ENCODE results near the gene NAT14. TPM values are rescaled to one million over a fixed set of nuclear protein-coding genes. Genes with fewer than 3 reads are reported as not detected.

NAT14 gene
- total RNA-seq, 1 donor from 2014 or later = 33.1 TPM

- no peaks in the 10 kb centered on the region for H3K9me3 Mint-ChIP-seq (ENCODE audit: low read depth)
- H3K4me1 Mint-ChIP-seq (ENCODE audit: low read depth) = peaks cover 30% of the 10 kb centered on the region
- H3K27me3 Mint-ChIP-seq (ENCODE audit: low read depth) = peaks cover 2% of the 10 kb centered on the region
- TF ChIP-seq, protein P1, sequence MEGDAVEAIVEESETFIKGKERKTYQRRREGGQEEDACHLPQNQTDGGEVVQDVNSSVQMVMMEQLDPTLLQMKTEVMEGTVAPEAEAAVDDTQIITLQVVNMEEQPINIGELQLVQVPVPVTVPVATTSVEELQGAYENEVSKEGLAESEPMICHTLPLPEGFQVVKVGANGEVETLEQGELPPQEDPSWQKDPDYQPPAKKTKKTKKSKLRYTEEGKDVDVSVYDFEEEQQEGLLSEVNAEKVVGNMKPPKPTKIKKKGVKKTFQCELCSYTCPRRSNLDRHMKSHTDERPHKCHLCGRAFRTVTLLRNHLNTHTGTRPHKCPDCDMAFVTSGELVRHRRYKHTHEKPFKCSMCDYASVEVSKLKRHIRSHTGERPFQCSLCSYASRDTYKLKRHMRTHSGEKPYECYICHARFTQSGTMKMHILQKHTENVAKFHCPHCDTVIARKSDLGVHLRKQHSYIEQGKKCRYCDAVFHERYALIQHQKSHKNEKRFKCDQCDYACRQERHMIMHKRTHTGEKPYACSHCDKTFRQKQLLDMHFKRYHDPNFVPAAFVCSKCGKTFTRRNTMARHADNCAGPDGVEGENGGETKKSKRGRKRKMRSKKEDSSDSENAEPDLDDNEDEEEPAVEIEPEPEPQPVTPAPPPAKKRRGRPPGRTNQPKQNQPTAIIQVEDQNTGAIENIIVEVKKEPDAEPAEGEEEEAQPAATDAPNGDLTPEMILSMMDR (IDR thresholded peaks at IDR 0.05) = no peak
- H3K36me3 Mint-ChIP-seq (ENCODE audit: low read depth) = no peaks in the 10 kb centered on the region
- H3K4me3 Mint-ChIP-seq (ENCODE audit: unreplicated experiment) = peak overlapping the region; percentile 89
- DNase-seq (ENCODE audit: low spot score) = no peak
- H3K27ac Mint-ChIP-seq (ENCODE audit: unreplicated experiment) = peak overlapping the region; percentile 90
These were observed 24.9 kb upstream of the NAT14 start for GRCh38 chr19:55459950-55460657.

- Mint-ChIP-seq H3K27ac (ENCODE audit: unreplicated experiment) (peak overlapping the region; percentile 90), H3K9me3 (ENCODE audit: low read depth) (no peaks in the 10 kb centered on the region), H3K4me3 (ENCODE audit: unreplicated experiment) (peak overlapping the region; percentile 89), H3K27me3 (ENCODE audit: low read depth) (peaks cover 2% of the 10 kb centered on the region), H3K36me3 (ENCODE audit: low read depth) (no peaks in the 10 kb centered on the region), H3K4me1 (ENCODE audit: low read depth) (peaks cover 30% of the 10 kb centered on the region)
- TF ChIP-seq, protein P1 (IDR thresholded peaks at IDR 0.05) = no peak
- no peak for DNase-seq (ENCODE audit: low spot score)
These were observed 24.2 kb upstream of the NAT14 start for GRCh38 chr19:55460670-55461258.

DNA sequence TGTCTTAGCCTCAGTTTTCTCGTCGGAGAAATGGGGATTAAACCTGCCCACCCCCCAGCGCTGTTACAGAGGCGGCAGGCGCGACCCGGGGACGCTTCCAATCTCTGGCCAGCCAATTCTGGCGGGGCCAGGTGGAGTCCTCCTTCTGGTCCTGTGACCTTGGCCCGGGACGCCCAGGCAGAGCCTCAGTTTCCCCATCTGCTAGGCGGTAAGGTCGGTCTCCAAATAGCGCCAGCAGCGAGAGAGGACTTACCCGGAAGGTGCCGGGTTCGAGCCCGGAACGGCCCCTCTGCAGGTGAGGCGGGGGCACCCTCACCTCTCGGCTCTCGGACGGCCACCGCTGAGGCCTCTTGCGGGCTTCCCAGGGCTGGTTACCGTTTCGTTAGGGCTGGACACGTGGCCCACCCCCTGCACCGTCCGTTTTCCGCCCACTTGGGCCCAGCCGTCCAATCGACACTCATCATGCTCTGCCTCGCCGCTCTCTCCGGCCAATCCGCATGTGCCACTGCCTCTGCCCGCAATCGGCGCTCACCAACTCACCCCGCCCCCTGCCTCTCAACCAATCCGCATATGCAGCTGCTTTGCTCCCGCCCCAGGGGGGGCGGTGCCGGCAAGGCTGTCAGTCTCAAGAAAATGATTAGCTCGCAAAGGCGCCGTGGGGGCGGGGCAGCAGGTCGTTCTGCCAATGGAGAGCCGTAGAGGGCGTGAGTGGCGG, 23.6 kb upstream of the NAT14 start, which contains the start of gene ISOC2:
ISOC2 (minus strand) TSS at position 384 of the 715 bp plus-strand sequence. CDS start 5,156 bp downstream, outside the sequence.
- Mint-ChIP-seq H3K27me3 (ENCODE audit: low read depth) (peaks cover 2% of the 10 kb centered on the region), H3K27ac (ENCODE audit: unreplicated experiment) (peak within 1 kb of the TSS; percentile 90), H3K4me1 (ENCODE audit: low read depth) (peaks cover 30% of the 10 kb centered on the region), H3K4me3 (ENCODE audit: unreplicated experiment) (peak within 1 kb of the TSS; percentile 89), H3K9me3 (ENCODE audit: low read depth) (no peaks in the 10 kb centered on the region), H3K36me3 (ENCODE audit: low read depth) (no peaks in the 10 kb centered on the region)
- DNase-seq (ENCODE audit: low spot score) = peak; percentile 100
- TF ChIP-seq, protein P1 (IDR thresholded peaks at IDR 0.05) = no peak

GRCh38 chr19:55461974-55462626, 22.9 kb upstream of the NAT14 start:
- Mint-ChIP-seq H3K4me1 (ENCODE audit: low read depth) (peaks cover 30% of the 10 kb centered on the region), H3K9me3 (ENCODE audit: low read depth) (no peaks in the 10 kb centered on the region), H3K27ac (ENCODE audit: unreplicated experiment) (peak overlapping the region; percentile 90), H3K27me3 (ENCODE audit: low read depth) (peaks cover 2% of the 10 kb centered on the region), H3K36me3 (ENCODE audit: low read depth) (no peaks in the 10 kb centered on the region), H3K4me3 (ENCODE audit: unreplicated experiment) (peak overlapping the region; percentile 89)
- no peak for DNase-seq (ENCODE audit: low spot score)
- TF ChIP-seq, protein P1 (IDR thresholded peaks at IDR 0.05) = no peak

GRCh38 chr19:55462722-55463121, 22.3 kb upstream of the NAT14 start:
- H3K4me1 Mint-ChIP-seq (ENCODE audit: low read depth) = peaks cover 34% of the 10 kb centered on the region
- H3K36me3 Mint-ChIP-seq (ENCODE audit: low read depth) = no peaks in the 10 kb centered on the region
- no peak for DNase-seq (ENCODE audit: low spot score)
- H3K27ac Mint-ChIP-seq (ENCODE audit: unreplicated experiment) = no peak overlapping the region
- no peaks in the 10 kb centered on the region for H3K9me3 Mint-ChIP-seq (ENCODE audit: low read depth)
- peaks cover 2% of the 10 kb centered on the region for H3K27me3 Mint-ChIP-seq (ENCODE audit: low read depth)
- peak overlapping the region; percentile 89 for H3K4me3 Mint-ChIP-seq (ENCODE audit: unreplicated experiment)
- TF ChIP-seq, protein P1 (IDR thresholded peaks at IDR 0.05) = no peak
